Muscle layer of duodenum (tissue), 2 donors: Measurements from ENCODE around the gene REXO2.

Experiments used
- H3K27ac ChIP-seq: one replicate; pipeline ENCODE4 v1.7.0; 2013; ENCODE audit warnings: mild to moderate bottlenecking, low read length
- H3K27me3 ChIP-seq: one replicate; pipeline ENCODE4 v1.7.0; 2013; ENCODE audit warnings: low read depth, mild to moderate bottlenecking, control low read depth, low read length
- H3K36me3 ChIP-seq, 2 donors: one replicate each; pipeline ENCODE4 v1.7.0; 2013; ENCODE audit warnings: low read length in 2 of 2, control low read depth in 1 of 2, mild to moderate bottlenecking in 1 of 2; ENCODE audit not compliant: insufficient read depth in 2 of 2, control insufficient read depth in 1 of 2
- H3K4me1 ChIP-seq, 2 donors: one replicate each; pipeline ENCODE4 v1.7.0; 2013; ENCODE audit warnings: low read length in 2 of 2, mild to moderate bottlenecking in 2 of 2, control low read depth in 1 of 2, moderate library complexity in 1 of 2; ENCODE audit not compliant: insufficient read depth in 2 of 2, control insufficient read depth in 1 of 2
- H3K4me3 ChIP-seq, 2 donors: one replicate each; pipeline ENCODE4 v1.7.0; 2013; ENCODE audit warnings: low read length in 2 of 2, low read depth in 1 of 2, mild to moderate bottlenecking in 1 of 2
- H3K9me3 ChIP-seq, 2 donors: one replicate each; pipeline ENCODE4 v1.7.0; 2013; ENCODE audit warnings: low read length in 2 of 2, control low read depth in 1 of 2, mild to moderate bottlenecking in 1 of 2; ENCODE audit not compliant: control insufficient read depth in 1 of 2
- donor health status: healthy.

REXO2 gene

GRCh38 chr11:114479331-114479730 is 40.1 kb downstream of the REXO2 start:
- Histone ChIP-seq H3K27ac (no peak overlapping the region), H3K9me3 (no peaks in the 10 kb centered on the region), H3K36me3 (no peaks in the 10 kb centered on the region), H3K4me1 (peaks cover 4 to 16% of the 10 kb centered on the region in 2 donors), H3K4me3 (no peak overlapping the region), H3K27me3 (no peaks in the 10 kb centered on the region)

- H3K4me3 ChIP-seq: no peak overlapping the region
- peaks cover 4 to 16% of the 10 kb centered on the region in 2 donors for H3K4me1 ChIP-seq
- no peaks in the 10 kb centered on the region for H3K36me3 ChIP-seq
- no peak overlapping the region for H3K27ac ChIP-seq
- no peaks in the 10 kb centered on the region for H3K9me3 ChIP-seq
- no peaks in the 10 kb centered on the region for H3K27me3 ChIP-seq
These were observed 42.8 kb downstream of the REXO2 start for GRCh38 chr11:114482114-114482513.

DNA sequence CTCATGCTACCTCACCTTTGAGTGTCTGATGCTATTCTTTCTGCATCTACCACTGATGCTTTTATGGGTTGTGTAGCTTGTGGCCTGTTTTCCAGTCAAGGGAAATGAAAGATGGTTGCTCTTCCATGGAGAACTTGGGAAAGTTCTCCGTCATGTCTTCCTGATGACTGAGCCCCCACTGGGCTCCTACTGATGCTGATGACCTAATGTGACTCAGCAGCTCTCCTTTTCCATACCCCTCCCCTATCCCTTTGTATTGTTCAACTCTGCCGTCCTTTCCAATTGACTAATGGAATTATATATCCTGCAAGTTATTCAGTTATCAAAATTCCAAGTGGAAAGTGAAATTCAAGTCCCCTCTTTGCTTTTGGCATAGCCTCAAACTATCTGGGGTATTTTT is 44.7 kb downstream of the REXO2 start:
- Histone ChIP-seq H3K27me3 (no peaks in the 10 kb centered on the region), H3K4me3 (no peak overlapping the region), H3K4me1 (peaks cover 4 to 8% of the 10 kb centered on the region in 2 donors), H3K9me3 (no peaks in the 10 kb centered on the region), H3K36me3 (no peaks in the 10 kb centered on the region), H3K27ac (no peak overlapping the region)

DNA sequence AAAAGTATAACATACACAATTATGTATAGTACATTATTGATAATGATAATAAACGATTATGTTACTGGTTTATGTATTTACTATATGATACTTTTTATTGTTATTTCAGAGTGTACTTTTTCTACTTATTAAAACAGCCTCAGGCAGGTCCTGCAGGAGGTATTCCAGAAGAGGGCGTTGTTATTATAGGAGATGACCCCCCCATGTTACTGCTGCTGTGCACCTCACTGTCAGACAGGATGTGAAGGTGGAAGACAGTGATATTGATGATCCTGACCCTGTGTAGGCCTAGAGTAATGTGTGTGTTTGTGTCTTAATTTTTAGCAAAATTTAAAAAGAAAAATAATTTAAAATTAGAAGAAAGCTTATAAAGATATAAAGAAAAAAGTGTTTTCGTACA is 57.6 kb downstream of the REXO2 start:
- Histone ChIP-seq H3K4me1 (no peaks in the 10 kb centered on the region), H3K27me3 (no peaks in the 10 kb centered on the region)

DNA sequence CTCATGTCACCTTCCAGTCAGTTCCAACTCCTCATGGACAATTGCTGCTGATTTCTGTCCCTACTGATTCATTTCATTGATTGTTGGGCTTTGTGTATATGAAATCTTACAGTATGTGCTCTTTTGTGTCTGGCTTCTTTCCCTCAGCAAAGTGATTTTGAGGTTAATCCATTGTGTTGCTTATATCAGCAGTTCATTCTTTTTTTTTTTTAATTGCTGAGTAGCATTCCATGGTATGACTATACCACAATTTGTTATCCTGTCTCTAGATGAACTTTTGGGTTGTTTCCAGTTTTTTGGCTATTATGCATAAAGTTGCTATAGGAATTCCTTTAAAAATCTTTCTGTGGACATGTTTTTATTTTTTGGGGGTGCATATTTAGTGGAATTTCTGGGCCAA is 60.5 kb downstream of the REXO2 start:
- H3K4me1 ChIP-seq: no peaks in the 10 kb centered on the region

More for the DNA sequence above, 57.6 kb downstream of the REXO2 start:
- H3K4me3 ChIP-seq: no peak overlapping the region
- H3K9me3 ChIP-seq: no peaks in the 10 kb centered on the region
- no peaks in the 10 kb centered on the region for H3K36me3 ChIP-seq
- no peak overlapping the region for H3K27ac ChIP-seq

More for the DNA sequence above, 60.5 kb downstream of the REXO2 start:
- Histone ChIP-seq H3K4me3 (no peak overlapping the region), H3K27me3 (no peaks in the 10 kb centered on the region), H3K9me3 (no peaks in the 10 kb centered on the region), H3K27ac (no peak overlapping the region), H3K36me3 (no peaks in the 10 kb centered on the region)
